Mucosa of descending colon (tissue), 3 donors: ENCODE measurements around the gene TBL1X. TPM values are rescaled to one million over a fixed set of nuclear protein-coding genes. Genes with fewer than 3 reads are reported as not detected.

Experiments used
- ATAC-seq: fragments of 200-7000 bp; cut with Tn5 transposase; one replicate; pipeline ENCODE4 v1.9.1; 2020; ENCODE audit warnings: mild to moderate bottlenecking, moderate library complexity
- DNase-seq, 3 donors: peaks; one replicate each; pipeline ENCODE4 v3.0.0-alpha.2; 2020
- H3K36me3 ChIP-seq: fragments of 200-600 bp; one replicate; pipeline ENCODE4 v1.8.0; 2021; ENCODE audit warnings: low read depth, mild to moderate bottlenecking
- H3K4me1 ChIP-seq: fragments of 200-600 bp; one replicate; pipeline ENCODE4 v1.8.0; 2021; ENCODE audit warnings: low read depth, mild to moderate bottlenecking
- H3K4me3 ChIP-seq: fragments of 200-600 bp; one replicate; pipeline ENCODE4 v1.8.0; 2021; ENCODE audit warnings: mild to moderate bottlenecking
- H3K9me3 ChIP-seq: fragments of 200-600 bp; one replicate; pipeline ENCODE4 v1.8.0; 2021; ENCODE audit warnings: mild to moderate bottlenecking
- intact Hi-C, 2 donors: fragments of 100-400 bp; cut with DNase I in 1 of 2; cut with micrococcal nuclease in 1 of 2; formaldehyde crosslinking; loops; one replicate each; pipeline versions ENCODE4 v1.11.0 to v1.11.1; 2022; cut with DNase I, micrococcal nuclease
- total RNA-seq, 3 donors: library from RNA; stranded (reverse); fragmentation: NEBNext Ultra II Directional in 2 of 3; extraction: Animal tissue kit (Norgen Biotek cat#: 25700) in 2 of 3; gene quantifications; one replicate each; pipeline versions ENCODE4 v1.2.1 to v1.2.4, GENCODE V29; 2021 to 2023
- TF ChIP-seq, protein P1 (sequence below): fragments of 200-600 bp; IDR thresholded peaks from one replicate; pipeline ENCODE4 v1.8.0; 2022; ENCODE audit warnings: antibody characterized with exemption, mild to moderate bottlenecking
- donor health status: DM: no; HTN: no; CAD: no; lungs with moderate emphysema.
- donor health status: DM: no; HTN: no; CAD: no.
- donor health status: DM: no; HTN: yes; CAD: no.

The TBL1X gene
- total RNA-seq, 3 donors from 2014 or later = 12.1 to 26.6 (median 16.3) TPM

DNA sequence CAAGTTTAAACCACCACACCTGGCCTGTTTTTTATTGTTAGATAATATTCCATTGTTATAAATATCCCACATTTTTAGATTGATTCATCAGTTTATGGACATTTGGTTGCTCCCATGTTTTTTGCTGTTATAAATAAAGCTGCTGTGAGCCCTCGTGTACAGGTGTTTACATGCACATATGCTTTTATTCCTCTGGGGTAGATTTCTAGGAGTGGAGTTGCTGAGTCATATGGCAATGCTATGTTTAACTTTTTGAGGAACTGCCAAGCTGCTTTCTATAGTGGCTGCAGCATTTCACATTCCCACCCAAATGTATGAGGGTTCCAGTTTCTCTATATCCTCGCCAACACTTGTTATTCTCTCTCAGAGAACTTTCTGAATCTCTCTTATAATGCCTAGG, 90.5 kb downstream of the TBL1X start:
- Histone ChIP-seq H3K36me3 (no peaks in the 10 kb centered on the region), H3K4me3 (no peak overlapping the region), H3K9me3 (no peaks in the 10 kb centered on the region), H3K4me1 (no peaks in the 10 kb centered on the region)
- DNase-seq = no peak
- no peak for ATAC-seq
- intact Hi-C loops = no loop called here
- TF ChIP-seq, protein P1, sequence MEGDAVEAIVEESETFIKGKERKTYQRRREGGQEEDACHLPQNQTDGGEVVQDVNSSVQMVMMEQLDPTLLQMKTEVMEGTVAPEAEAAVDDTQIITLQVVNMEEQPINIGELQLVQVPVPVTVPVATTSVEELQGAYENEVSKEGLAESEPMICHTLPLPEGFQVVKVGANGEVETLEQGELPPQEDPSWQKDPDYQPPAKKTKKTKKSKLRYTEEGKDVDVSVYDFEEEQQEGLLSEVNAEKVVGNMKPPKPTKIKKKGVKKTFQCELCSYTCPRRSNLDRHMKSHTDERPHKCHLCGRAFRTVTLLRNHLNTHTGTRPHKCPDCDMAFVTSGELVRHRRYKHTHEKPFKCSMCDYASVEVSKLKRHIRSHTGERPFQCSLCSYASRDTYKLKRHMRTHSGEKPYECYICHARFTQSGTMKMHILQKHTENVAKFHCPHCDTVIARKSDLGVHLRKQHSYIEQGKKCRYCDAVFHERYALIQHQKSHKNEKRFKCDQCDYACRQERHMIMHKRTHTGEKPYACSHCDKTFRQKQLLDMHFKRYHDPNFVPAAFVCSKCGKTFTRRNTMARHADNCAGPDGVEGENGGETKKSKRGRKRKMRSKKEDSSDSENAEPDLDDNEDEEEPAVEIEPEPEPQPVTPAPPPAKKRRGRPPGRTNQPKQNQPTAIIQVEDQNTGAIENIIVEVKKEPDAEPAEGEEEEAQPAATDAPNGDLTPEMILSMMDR = no peak

DNA sequence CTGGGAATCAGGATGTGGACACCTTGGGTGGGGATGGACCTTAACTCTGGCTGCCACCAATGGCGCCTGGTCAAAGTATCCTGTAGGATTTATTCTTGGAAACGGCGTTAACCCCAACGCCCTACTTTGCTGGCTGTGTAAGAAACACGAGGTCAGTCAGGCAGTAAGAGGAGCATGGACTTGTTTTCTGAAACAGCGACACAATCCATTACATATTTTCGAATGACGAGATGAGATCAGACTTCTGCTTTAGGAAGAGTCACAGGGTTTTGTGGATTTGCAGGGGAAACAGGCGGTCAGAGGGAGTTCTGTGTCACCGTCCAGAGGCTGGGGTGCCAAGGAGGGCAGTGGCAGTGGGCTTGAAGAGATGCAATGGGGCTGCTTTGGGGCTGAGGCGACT, 92.2 kb downstream of the TBL1X start:
- no peak for DNase-seq
- Histone ChIP-seq H3K36me3 (no peaks in the 10 kb centered on the region), H3K4me3 (no peak overlapping the region), H3K9me3 (no peaks in the 10 kb centered on the region), H3K4me1 (no peaks in the 10 kb centered on the region)
- intact Hi-C loops = no loop called here
- no peak for ATAC-seq
- TF ChIP-seq, protein P1 = no peak

DNA sequence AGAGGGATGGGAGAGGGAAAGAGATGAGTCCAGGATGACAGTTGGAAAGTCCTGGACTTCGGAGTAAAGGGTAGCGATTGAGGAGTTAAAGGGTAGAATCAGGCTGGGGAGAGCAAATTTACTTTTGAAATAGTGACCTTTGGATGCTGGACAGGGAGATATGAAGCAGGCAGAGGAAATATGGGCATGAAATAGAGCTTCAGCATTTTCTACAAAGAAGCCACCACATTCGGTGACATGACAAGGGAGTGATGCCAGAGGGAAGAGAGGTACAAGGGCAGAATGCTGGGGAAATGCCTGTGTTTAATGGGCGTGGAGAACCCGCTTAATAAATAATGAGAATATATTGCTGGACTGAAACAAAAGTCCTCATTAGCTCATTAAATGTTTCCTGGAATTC, 92.7 kb downstream of the TBL1X start:
- intact Hi-C loops = no loop called here
- Histone ChIP-seq H3K36me3 (no peaks in the 10 kb centered on the region), H3K9me3 (no peaks in the 10 kb centered on the region), H3K4me1 (no peaks in the 10 kb centered on the region), H3K4me3 (no peak overlapping the region)
- DNase-seq (no peak), ATAC-seq (no peak)
- TF ChIP-seq, protein P1 = no peak

GRCh38 chrX:9558615-9559014, 93.8 kb downstream of the TBL1X start:
- peak; percentile 38 for ATAC-seq
- intact Hi-C loops = no loop called here

GRCh38 chrX:9560219-9560618, 95.4 kb downstream of the TBL1X start:
- intact Hi-C loops = no loop called here
- TF ChIP-seq, protein P1 = no peak
- Histone ChIP-seq H3K9me3 (no peaks in the 10 kb centered on the region), H3K36me3 (no peaks in the 10 kb centered on the region), H3K4me3 (no peak overlapping the region), H3K4me1 (no peaks in the 10 kb centered on the region)
- ATAC-seq (no peak), DNase-seq (no peak)

More at GRCh38 chrX:9558615-9559014, 93.8 kb downstream of the TBL1X start:
- DNase-seq = no peak
- no peaks in the 10 kb centered on the region for H3K9me3 ChIP-seq
- H3K4me3 ChIP-seq = no peak overlapping the region
- H3K4me1 ChIP-seq = no peaks in the 10 kb centered on the region
- no peaks in the 10 kb centered on the region for H3K36me3 ChIP-seq
- TF ChIP-seq, protein P1 = no peak

DNA sequence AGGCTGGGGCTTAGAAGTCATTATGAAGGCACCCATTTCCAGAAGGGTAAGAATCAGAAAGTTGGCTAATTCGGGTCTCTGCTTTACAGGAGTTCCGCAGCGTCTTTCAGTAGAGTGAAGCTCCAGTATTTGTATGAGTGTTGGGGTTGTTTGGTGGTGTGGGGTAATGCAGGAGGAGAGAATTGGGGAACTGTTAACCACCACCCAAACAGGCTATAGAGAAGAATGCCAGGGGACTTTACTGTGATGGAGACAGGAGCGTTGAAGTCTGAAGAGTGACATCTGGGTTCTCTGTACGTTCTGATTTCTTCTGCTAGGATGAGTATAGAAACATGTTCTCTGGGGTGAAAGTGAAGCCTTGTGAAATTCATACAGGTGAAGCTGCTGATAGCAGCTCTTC, 96.3 kb downstream of the TBL1X start:
- Histone ChIP-seq H3K4me3 (no peak overlapping the region), H3K4me1 (no peaks in the 10 kb centered on the region), H3K9me3 (no peaks in the 10 kb centered on the region), H3K36me3 (no peaks in the 10 kb centered on the region)
- no peak for ATAC-seq
- TF ChIP-seq, protein P1 = no peak
- intact Hi-C loops = no loop called here
- DNase-seq = no peak
